Astrocyte of the cerebellum (primary cell): ENCODE measurements around the gene ANKRD13B.

Source experiments
- DNase-seq: peaks from one replicate; pipeline ENCODE4 v3.0.0-alpha.2; 2011; ENCODE audit warnings: low read depth
- H3K4me3 ChIP-seq: 2 replicates; pipeline ENCODE4 v1.5.1; 2011; ENCODE audit warnings: mild to moderate bottlenecking, low read depth, low read length, moderate library complexity
- in situ Hi-C: cut with HindIII; loops from 2 replicates; pipeline ENCODE4 v1.10.0; 2017; ENCODE audit warnings: low sequenced_read_pairs
- TF ChIP-seq, protein P1 (sequence below): IDR thresholded peaks from 2 replicates; pipeline ENCODE4 v1.5.1; 2012; ENCODE audit warnings: low read length, low read depth, moderate library complexity, mild to moderate bottlenecking; ENCODE audit errors: missing control alignments

Gene ANKRD13B

DNA sequence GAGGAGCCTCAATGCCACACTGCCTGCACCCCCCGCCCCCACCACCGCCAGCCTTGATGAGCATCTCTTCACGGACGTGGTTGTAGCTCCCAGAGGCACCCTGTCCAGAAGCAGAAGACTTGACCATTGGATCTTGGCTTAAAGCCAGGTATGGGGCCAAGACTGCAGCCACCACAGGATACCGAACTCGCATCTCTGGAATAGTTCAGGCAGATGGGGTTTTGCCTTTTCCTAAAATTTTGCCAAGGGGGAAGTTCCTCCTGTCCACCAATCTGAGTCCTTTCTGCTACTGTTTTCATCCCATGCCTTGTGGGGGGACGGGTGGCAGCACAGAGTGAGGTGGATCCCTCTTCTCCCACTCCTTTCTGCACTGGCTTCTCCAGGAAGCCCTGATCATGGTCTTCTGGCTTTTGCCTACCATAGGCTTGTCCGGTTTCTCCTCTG is 28.8 kb downstream of the ANKRD13B start:
- TF ChIP-seq, protein P1, sequence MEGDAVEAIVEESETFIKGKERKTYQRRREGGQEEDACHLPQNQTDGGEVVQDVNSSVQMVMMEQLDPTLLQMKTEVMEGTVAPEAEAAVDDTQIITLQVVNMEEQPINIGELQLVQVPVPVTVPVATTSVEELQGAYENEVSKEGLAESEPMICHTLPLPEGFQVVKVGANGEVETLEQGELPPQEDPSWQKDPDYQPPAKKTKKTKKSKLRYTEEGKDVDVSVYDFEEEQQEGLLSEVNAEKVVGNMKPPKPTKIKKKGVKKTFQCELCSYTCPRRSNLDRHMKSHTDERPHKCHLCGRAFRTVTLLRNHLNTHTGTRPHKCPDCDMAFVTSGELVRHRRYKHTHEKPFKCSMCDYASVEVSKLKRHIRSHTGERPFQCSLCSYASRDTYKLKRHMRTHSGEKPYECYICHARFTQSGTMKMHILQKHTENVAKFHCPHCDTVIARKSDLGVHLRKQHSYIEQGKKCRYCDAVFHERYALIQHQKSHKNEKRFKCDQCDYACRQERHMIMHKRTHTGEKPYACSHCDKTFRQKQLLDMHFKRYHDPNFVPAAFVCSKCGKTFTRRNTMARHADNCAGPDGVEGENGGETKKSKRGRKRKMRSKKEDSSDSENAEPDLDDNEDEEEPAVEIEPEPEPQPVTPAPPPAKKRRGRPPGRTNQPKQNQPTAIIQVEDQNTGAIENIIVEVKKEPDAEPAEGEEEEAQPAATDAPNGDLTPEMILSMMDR: no peak
- peak overlapping the region; percentile 66 for H3K4me3 ChIP-seq
- no peak for DNase-seq
- in situ Hi-C loops: no loop called here

DNA sequence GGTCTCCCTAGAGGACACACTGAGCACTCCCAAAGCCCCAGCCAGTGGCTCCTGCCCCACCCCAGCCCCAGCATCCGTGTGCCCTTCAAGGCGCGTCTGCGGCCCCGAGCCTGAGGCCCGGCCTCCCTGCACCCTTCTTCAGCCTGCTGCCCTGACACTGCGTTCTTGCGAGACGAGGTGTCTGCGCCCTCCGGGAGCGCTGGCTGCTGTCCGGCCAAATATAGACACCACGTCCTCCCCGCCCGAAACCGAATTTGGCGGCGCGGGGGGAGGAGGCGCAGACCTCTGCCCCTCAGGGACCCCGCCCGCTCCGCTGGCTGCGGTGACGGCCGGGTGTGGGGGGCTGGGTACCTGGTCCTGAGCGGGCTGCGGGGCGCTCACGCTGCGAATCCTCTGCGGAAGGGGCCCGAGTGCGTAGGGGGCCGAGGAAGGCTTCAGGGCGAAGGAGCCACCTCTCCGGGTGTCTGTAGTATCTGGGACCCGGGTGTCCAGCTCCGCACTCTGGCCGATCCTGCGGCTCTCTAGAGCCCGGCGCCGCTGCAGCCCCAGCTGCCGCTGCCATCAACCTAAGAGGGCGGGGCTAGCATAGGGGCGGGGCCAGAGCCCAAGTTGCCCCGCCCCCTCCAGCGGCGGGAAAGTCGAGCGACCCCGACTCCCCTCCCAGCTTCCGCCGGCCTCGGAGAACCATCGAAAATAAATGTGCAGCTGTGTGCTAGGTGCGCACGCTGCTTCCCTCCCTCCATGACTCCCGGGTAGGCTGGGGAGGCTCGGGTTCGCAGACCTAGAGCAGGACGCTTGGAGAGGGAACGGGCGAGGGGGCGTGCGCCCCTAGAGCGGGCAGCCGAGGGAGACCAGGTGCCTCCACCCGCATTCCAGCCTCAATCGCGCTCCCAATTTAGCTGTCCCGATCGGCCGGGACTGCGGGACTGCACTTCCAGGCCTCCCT is 29.7 kb downstream of the ANKRD13B start, which contains the start of gene CORO6:
CORO6 (minus strand) TSS at position 576 of the 946 bp plus-strand sequence. CDS start 1,491 bp downstream, outside the sequence.
- peak within 1 kb of the TSS; percentile 66 for H3K4me3 ChIP-seq
- no peak for DNase-seq
- in situ Hi-C loops: no loop called here
- TF ChIP-seq, protein P1: no peak

DNA sequence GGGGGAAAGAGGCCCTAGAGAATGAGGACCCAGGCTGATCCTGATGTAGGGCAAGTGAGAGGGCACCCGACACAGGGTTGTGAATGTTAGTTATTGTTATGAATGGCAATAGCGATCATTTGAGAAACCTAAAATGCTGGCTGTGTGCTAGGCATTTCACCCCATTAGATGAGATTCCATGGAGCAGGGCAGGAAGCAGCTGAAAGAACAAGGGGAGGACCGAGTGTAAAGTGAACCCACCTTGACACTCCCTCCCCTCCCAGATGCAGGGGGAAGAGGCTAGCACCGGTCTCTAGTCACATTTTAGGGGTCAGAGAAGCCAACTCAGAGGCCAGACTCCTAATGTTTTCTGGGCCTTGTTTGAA is 30.3 kb downstream of the ANKRD13B start:
- in situ Hi-C loops: no loop called here
- TF ChIP-seq, protein P1: no peak
- H3K4me3 ChIP-seq: peak overlapping the region; percentile 66
- no peak for DNase-seq

DNA sequence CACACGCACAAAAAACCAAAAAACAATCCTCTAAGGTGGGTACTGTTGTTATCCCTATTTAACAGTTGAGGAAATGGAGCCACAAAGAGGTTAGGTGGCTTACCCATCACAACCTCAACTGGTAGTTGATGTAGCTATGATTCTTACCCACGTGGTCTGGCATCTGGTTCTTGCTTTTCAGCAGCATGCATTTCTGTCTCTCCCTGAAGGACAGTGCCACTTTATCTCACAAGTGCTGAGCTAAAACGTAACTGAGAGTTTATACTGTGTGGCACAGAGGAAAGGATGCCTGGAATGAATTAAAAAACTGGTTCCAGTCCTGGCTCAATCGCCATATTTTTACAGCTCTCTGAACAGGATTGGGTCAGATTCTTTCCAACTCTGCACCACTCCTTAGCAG is 31.7 kb downstream of the ANKRD13B start:
- in situ Hi-C loops: no loop called here
- H3K4me3 ChIP-seq: no peak overlapping the region
- no peak for DNase-seq
- TF ChIP-seq, protein P1: no peak

DNA sequence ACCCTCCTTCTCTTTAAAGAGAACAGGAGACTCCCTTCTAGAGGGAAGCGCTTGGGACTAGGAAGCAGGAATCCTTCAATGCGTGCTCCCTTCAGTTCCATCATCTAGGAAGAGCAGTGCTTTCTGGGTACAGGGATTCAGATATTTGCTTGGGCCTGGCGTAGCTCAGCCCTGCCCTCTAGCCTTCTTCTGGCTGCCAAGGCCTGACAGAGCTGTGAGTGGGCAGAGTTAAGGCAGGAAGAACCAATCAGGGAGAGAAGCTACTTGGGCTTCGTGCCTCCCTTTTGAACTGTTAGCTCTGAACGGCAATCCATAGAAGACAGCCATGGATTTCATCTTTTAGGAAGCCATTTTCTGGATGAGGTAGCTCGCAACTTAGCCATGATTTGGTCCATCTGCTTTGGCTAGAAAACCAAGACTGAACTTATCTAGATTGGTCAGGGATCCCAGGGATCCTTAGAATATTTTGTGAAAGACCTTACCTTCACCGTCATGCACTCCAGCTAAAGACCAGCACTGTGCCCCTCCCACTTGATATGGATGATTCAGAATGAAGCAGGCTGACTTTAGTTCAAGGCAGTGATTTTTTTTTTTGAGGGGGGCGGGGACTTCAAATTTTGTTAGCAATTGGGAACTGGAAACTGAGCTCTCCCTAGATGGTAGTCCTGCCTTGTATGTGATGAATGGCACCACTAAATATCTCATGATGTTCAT is 32.3 kb downstream of the ANKRD13B start:
- in situ Hi-C loops: no loop called here
- H3K4me3 ChIP-seq: no peak overlapping the region
- TF ChIP-seq, protein P1: peak; percentile 3
- no peak for DNase-seq

DNA sequence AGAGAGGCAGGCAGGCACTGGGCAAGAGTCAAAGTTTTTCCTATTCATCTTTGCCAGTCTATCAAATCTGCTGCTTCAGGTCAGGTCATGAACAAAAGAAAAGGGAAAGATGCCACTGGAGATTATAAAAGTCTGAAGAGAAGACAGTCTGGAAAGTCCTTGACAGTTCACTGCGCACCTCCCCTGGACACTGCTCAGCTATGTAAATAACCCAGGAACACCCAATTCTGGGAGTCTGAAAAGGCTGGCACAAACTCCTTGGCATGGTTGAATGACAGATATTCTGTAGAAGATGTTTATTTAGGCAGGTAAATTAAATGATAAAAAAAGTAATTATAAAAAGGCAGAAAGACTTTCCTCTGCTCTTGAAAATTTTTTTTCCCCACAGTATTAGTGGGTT is 35.0 kb downstream of the ANKRD13B start:
- in situ Hi-C loops: no loop called here
- no peak for DNase-seq
- TF ChIP-seq, protein P1: no peak
- no peak overlapping the region for H3K4me3 ChIP-seq
